ENCODE measurements around the gene DAB2IP.

The DAB2IP gene

DNA sequence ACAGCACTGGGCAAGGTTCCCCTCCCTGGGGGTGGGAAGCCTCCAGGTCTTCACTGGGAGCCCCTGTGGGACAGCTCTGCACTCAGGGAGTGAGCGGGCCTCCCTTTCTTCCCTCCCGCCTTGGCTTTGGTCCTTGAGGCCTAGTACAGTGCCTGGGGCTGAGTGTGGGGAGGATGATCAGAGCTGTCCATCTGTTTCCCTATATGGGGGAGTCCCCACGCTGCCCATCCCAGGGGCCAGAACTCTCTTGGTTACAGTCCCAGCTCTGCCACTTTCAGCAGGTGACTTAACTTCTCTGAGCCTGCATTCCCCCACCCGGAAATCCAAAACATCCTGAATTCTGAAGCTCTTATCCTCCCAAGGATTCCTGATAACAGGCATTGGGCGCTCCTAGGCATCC, 42.6 kb downstream of the DAB2IP start:
- no peak overlapping the region for H3K4me2 ChIP-seq (ENCODE audit: low read length, poor library complexity, severe bottlenecking)
- H3K9me3 ChIP-seq (ENCODE audit: control insufficient read depth, low read length), result no peaks in the 10 kb centered on the region
- 94% methylated on average over 3 of the region's 5 CpGs for WGBS
- H3K27me3 ChIP-seq (ENCODE audit: control insufficient read depth in 1 of 2, insufficient read depth in 1 of 2, low read length in 2 of 2), result peaks cover 0 to 26% of the 10 kb centered on the region in 2 experiments
- H4K8ac ChIP-seq (ENCODE audit: low read length), result no peak overlapping the region
- H2BK12ac ChIP-seq (ENCODE audit: low read length in 2 of 2), result no peak overlapping the region
- no peak for DNase-seq
- H3K4me3 ChIP-seq (ENCODE audit: insufficient read depth in 1 of 2, low read depth in 1 of 2, low read length in 2 of 2), result no peak overlapping the region
- H3K18ac ChIP-seq (ENCODE audit: low read depth in 1 of 2, low read length in 2 of 2), result no peak overlapping the region
- no peak overlapping the region for H3K4ac ChIP-seq (ENCODE audit: low read depth in 1 of 2, low read length in 2 of 2)
- H2BK120ac ChIP-seq (ENCODE audit: low read depth, low read length), result no peak overlapping the region
- no peak overlapping the region for H3K14ac ChIP-seq (ENCODE audit: low read length in 2 of 2)
- H3K9ac ChIP-seq (ENCODE audit: low read length), result no peak overlapping the region
- H3K23ac ChIP-seq (ENCODE audit: low read length in 2 of 2), result no peak overlapping the region
- no peak overlapping the region for H2BK5ac ChIP-seq (ENCODE audit: low read depth, low read length, poor library complexity, severe bottlenecking)
- H4K91ac ChIP-seq (ENCODE audit: low read length), result no peak overlapping the region
- H2AFZ ChIP-seq (ENCODE audit: low read depth, low read length), result no peak overlapping the region
- no peak overlapping the region for H2BK15ac ChIP-seq (ENCODE audit: low read depth, poor library complexity, severe bottlenecking)
- no peaks in the 10 kb centered on the region for H3K36me3 ChIP-seq (ENCODE audit: control insufficient read depth in 1 of 2, insufficient read depth in 2 of 2, low read depth in 1 of 2, low read length in 2 of 2)
- H3K79me1 ChIP-seq (replicated peaks; ENCODE audit: low read length, poor library complexity, severe bottlenecking), result peaks cover 6% of the 10 kb centered on the region
- no peak overlapping the region for H3K27ac ChIP-seq (ENCODE audit: low read length, poor library complexity, severe bottlenecking)
- no peak overlapping the region for H2AK5ac ChIP-seq (ENCODE audit: low read length, severe bottlenecking)
- H3K4me1 ChIP-seq (ENCODE audit: control insufficient read depth, insufficient read depth, low read depth, low read length), result peaks cover 23% of the 10 kb centered on the region

DNA sequence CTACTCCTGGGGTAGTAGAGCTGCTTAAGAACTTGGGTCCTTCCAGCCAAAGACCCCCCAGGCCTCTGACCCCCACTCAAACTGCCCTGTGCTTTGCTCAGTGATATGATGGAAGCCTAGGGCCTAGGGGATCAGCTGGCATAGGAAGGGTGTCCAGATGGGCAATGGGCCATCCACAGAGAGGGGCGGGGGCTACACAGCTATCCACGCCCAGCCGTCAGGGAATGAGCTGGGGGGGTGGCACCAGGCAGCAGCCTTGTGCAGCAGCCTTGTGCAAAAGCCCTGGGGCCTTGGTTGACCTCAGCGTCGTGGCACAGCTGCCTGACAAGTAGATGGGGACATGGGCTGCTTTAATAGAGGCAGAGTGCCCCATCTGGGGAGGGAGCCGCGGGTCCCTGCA, 43.2 kb downstream of the DAB2IP start:
- Histone ChIP-seq H3K27me3 (ENCODE audit: control insufficient read depth in 1 of 2, insufficient read depth in 1 of 2, low read length in 2 of 2) (peaks cover 0 to 24% of the 10 kb centered on the region in 2 experiments), H4K91ac (ENCODE audit: low read length) (no peak overlapping the region), H3K14ac (ENCODE audit: low read length in 2 of 2) (no peak overlapping the region), H3K36me3 (ENCODE audit: control insufficient read depth in 1 of 2, insufficient read depth in 2 of 2, low read depth in 1 of 2, low read length in 2 of 2) (no peaks in the 10 kb centered on the region), H3K27ac (ENCODE audit: low read length, poor library complexity, severe bottlenecking) (no peak overlapping the region), H2BK5ac (ENCODE audit: low read depth, low read length, poor library complexity, severe bottlenecking) (no peak overlapping the region), H4K8ac (ENCODE audit: low read length) (peak overlapping the region; percentile 13), H3K79me1 (replicated peaks; ENCODE audit: low read length, poor library complexity, severe bottlenecking) (peaks cover 8% of the 10 kb centered on the region), H2AFZ (ENCODE audit: low read depth, low read length) (no peak overlapping the region), H3K4me2 (ENCODE audit: low read length, poor library complexity, severe bottlenecking) (no peak overlapping the region), H2AK5ac (ENCODE audit: low read length, severe bottlenecking) (no peak overlapping the region), H3K9ac (ENCODE audit: low read length) (no peak overlapping the region), H3K9me3 (ENCODE audit: control insufficient read depth, low read length) (no peaks in the 10 kb centered on the region), H2BK12ac (ENCODE audit: low read length in 2 of 2) (no peak overlapping the region), H3K18ac (ENCODE audit: low read depth in 1 of 2, low read length in 2 of 2) (no peak overlapping the region), H2BK15ac (ENCODE audit: low read depth, poor library complexity, severe bottlenecking) (no peak overlapping the region), H3K23ac (ENCODE audit: low read length in 2 of 2) (no peak overlapping the region), H3K4ac (ENCODE audit: low read depth in 1 of 2, low read length in 2 of 2) (no peak overlapping the region), H3K4me1 (ENCODE audit: control insufficient read depth, insufficient read depth, low read depth, low read length) (peaks cover 24% of the 10 kb centered on the region), H2BK120ac (ENCODE audit: low read depth, low read length) (no peak overlapping the region), H3K4me3 (ENCODE audit: insufficient read depth in 1 of 2, low read depth in 1 of 2, low read length in 2 of 2) (no peak overlapping the region)
- no peak for DNase-seq
- WGBS, result 97% methylated on average over 7 of the region's 7 CpGs

DNA sequence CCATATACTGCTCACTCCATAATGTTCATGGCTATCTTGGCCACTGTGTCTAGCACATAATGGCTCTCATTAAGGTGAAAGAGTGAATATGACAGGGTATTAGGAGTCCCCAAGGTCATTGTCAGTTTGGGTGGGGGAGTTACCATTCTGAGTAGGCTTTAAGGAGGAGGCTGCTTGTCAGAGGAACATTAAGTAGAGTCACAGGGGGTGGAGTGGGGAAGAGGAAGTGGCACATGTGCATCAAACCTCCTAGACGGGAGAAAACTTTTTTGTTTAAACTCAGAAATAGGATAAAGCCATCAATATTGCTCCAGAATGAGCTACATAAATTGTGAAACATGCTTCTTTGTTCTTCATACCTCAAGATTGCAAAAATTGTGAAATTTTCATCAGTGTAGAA, 45.5 kb downstream of the DAB2IP start:
- H2BK15ac ChIP-seq (ENCODE audit: low read depth, poor library complexity, severe bottlenecking), result no peak overlapping the region
- H3K79me1 ChIP-seq (replicated peaks; ENCODE audit: low read length, poor library complexity, severe bottlenecking), result peaks cover 22% of the 10 kb centered on the region
- no peak overlapping the region for H4K91ac ChIP-seq (ENCODE audit: low read length)
- H3K4me3 ChIP-seq (ENCODE audit: insufficient read depth in 1 of 2, low read depth in 1 of 2, low read length in 2 of 2), result no peak overlapping the region
- no peak overlapping the region for H2BK12ac ChIP-seq (ENCODE audit: low read length in 2 of 2)
- H2AK5ac ChIP-seq (ENCODE audit: low read length, severe bottlenecking), result no peak overlapping the region
- H2AFZ ChIP-seq (ENCODE audit: low read depth, low read length), result no peak overlapping the region
- no peak overlapping the region for H3K18ac ChIP-seq (ENCODE audit: low read depth in 1 of 2, low read length in 2 of 2)
- no peak overlapping the region for H4K8ac ChIP-seq (ENCODE audit: low read length)
- H3K4ac ChIP-seq (ENCODE audit: low read depth in 1 of 2, low read length in 2 of 2), result no peak overlapping the region
- no peak overlapping the region for H2BK5ac ChIP-seq (ENCODE audit: low read depth, low read length, poor library complexity, severe bottlenecking)
- no peak overlapping the region for H3K9ac ChIP-seq (ENCODE audit: low read length)
- peaks cover 37% of the 10 kb centered on the region for H3K4me1 ChIP-seq (ENCODE audit: control insufficient read depth, insufficient read depth, low read depth, low read length)
- WGBS, result no CpG with 5 or more reads among the region's 1 CpG
- no peak overlapping the region for H2BK120ac ChIP-seq (ENCODE audit: low read depth, low read length)
- H3K36me3 ChIP-seq (ENCODE audit: control insufficient read depth in 1 of 2, insufficient read depth in 2 of 2, low read depth in 1 of 2, low read length in 2 of 2), result peaks cover 0 to 8% of the 10 kb centered on the region in 2 experiments
- no peaks in the 10 kb centered on the region for H3K9me3 ChIP-seq (ENCODE audit: control insufficient read depth, low read length)
- no peak overlapping the region for H3K23ac ChIP-seq (ENCODE audit: low read length in 2 of 2)
- H3K14ac ChIP-seq (ENCODE audit: low read length in 2 of 2), result no peak overlapping the region
- peaks cover 0 to 20% of the 10 kb centered on the region in 2 experiments for H3K27me3 ChIP-seq (ENCODE audit: control insufficient read depth in 1 of 2, insufficient read depth in 1 of 2, low read length in 2 of 2)
- no peak overlapping the region for H3K27ac ChIP-seq (ENCODE audit: low read length, poor library complexity, severe bottlenecking)
- DNase-seq, result no peak
- no peak overlapping the region for H3K4me2 ChIP-seq (ENCODE audit: low read length, poor library complexity, severe bottlenecking)

DNA sequence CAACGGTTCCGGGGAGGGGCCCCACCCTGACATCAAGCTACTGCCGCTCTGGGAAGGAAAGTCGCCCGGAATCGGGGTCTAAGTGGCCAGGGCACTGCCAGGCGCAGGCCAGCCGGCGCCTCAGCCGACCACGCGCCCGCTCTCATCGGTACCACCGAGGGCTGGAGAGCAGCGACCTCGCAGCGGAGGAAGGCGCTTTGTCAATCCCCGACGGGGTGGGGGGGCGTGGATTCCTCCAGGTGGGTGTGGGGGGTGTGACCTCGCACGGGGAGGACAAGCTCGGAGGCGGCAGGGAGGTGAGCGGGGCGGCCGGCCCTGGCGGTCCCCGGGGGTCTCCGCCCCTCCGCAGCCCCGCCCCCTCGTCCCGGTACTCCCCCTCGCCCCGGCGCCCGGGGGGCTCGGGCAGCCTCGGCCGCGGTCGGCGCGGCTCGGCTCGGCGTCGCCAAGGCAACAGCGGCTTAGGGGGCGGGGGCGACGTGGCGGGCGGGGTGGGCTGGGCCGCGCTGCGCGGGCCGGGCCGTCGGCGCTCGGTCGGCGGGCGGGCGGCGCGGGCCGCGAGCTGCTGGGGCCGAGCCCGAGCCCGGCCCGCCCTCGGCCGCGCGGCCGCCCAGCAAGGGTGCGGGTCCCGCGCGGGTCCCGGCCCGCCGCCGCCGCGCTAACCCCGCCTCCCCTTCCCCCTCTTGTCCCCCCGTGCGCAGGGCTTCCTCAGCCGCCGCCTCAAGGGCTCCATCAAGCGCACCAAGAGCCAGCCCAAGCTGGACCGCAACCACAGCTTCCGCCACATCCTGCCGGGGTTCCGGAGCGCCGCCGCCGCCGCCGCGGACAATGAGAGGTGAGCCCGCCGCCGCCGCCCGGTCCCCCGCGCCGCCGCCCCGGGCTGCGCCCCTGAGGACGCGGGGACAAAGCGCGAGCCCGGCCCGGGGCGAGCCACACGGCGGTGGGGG, 47.5 kb downstream of the DAB2IP start:
- WGBS, result 8% methylated on average over 39 of the region's 130 CpGs
- Histone ChIP-seq H3K14ac (ENCODE audit: low read length in 2 of 2) (no peak overlapping the region), H3K4me2 (ENCODE audit: low read length, poor library complexity, severe bottlenecking) (peak overlapping the region; percentile 86), H3K27ac (ENCODE audit: low read length, poor library complexity, severe bottlenecking) (no peak overlapping the region), H2AK5ac (ENCODE audit: low read length, severe bottlenecking) (no peak overlapping the region), H3K23ac (ENCODE audit: low read length in 2 of 2) (no peak overlapping the region), H2BK5ac (ENCODE audit: low read depth, low read length, poor library complexity, severe bottlenecking) (no peak overlapping the region), H4K91ac (ENCODE audit: low read length) (no peak overlapping the region), H2BK120ac (ENCODE audit: low read depth, low read length) (no peak overlapping the region), H3K4me1 (ENCODE audit: control insufficient read depth, insufficient read depth, low read depth, low read length) (peaks cover 23% of the 10 kb centered on the region), H3K9me3 (ENCODE audit: control insufficient read depth, low read length) (no peaks in the 10 kb centered on the region), H3K79me1 (replicated peaks; ENCODE audit: low read length, poor library complexity, severe bottlenecking) (peaks cover 32% of the 10 kb centered on the region), H2BK15ac (ENCODE audit: low read depth, poor library complexity, severe bottlenecking) (peak overlapping the region; percentile 45), H3K18ac (ENCODE audit: low read depth in 1 of 2, low read length in 2 of 2) (peak overlapping the region; percentile 17 to 75), H3K36me3 (ENCODE audit: control insufficient read depth in 1 of 2, insufficient read depth in 2 of 2, low read depth in 1 of 2, low read length in 2 of 2) (peaks cover 0 to 12% of the 10 kb centered on the region in 2 experiments), H4K8ac (ENCODE audit: low read length) (peak overlapping the region; percentile 7), H3K27me3 (ENCODE audit: control insufficient read depth in 1 of 2, insufficient read depth in 1 of 2, low read length in 2 of 2) (peaks cover 0 to 26% of the 10 kb centered on the region in 2 experiments), H3K4ac (ENCODE audit: low read depth in 1 of 2, low read length in 2 of 2) (peak overlapping the region in 1 of 2 experiments; percentile 19), H2BK12ac (ENCODE audit: low read length in 2 of 2) (peak overlapping the region in 1 of 2 experiments; percentile 70), H2AFZ (ENCODE audit: low read depth, low read length) (no peak overlapping the region), H3K9ac (ENCODE audit: low read length) (peak overlapping the region; percentile 80), H3K4me3 (ENCODE audit: insufficient read depth in 1 of 2, low read depth in 1 of 2, low read length in 2 of 2) (peak overlapping the region; percentile 72 to 79)
- DNase-seq, result peak; percentile 63
